Endothelial cell of umbilical vein (primary cell): ENCODE data around the gene ERCC1. TPM values are rescaled to one million over a fixed set of nuclear protein-coding genes. Genes with fewer than 3 reads are reported as not detected.
A peak's percentile ranks its signal among the peaks of the same experiment; 100 is the strongest.

Source experiments
- BruUV-seq: library from RNA; stranded (reverse); fragments of 400-500 nt; replicated peaks from 2 replicates; lab custom pipeline; 2021; lab: Mats Ljungman, UMichigan
- CTCF ChIA-PET: fragments of 300-600, 350-600 bp; sonication (Branson Sonifier 250); formaldehyde crosslinking; loops from one replicate; lab custom pipeline; 2021; ENCODE audit warnings: antibody characterized with exemption, inconsistent platforms; lab: Charles Lee
- POLR2A ChIA-PET: fragments of 300-600, 350-600 bp; sonication (Branson Sonifier 250); formaldehyde crosslinking; loops from one replicate; lab custom pipeline; 2021; ENCODE audit warnings: antibody characterized with exemption, inconsistent platforms; lab: Charles Lee
- DNase-seq: peaks from one replicate; pipeline ENCODE4 v3.0.0-alpha.2; 2011; ENCODE audit warnings: low read depth, low spot score
- FAIRE-seq: peaks from 2 replicates; lab custom pipeline; 2011; peaks lifted over from hg19 to GRCh38; lab: Jason Lieb, UNC
- H2AFZ ChIP-seq: 2 replicates; pipeline ENCODE4 v1.6.0; 2012; ENCODE audit warnings: low read depth, low read length, control low read depth, inconsistent platforms
- H3K27ac ChIP-seq: 2 replicates; pipeline ENCODE4 v1.5.1; 2011; ENCODE audit warnings: low read depth, mild to moderate bottlenecking, control low read depth, low read length, moderate library complexity; ENCODE audit not compliant: insufficient read depth
- H3K27me3 ChIP-seq, 2 experiments: 2 replicates each; pipeline versions ENCODE4 v1.6.0 to v1.6.1; 2011; ENCODE audit warnings: low read length in 2 of 2, mixed read lengths in 1 of 2; ENCODE audit not compliant: control insufficient read depth in 2 of 2, insufficient read depth in 2 of 2
- H3K36me3 ChIP-seq, 2 experiments: 2 replicates in 1 of 2; 3 replicates in 1 of 2; pipeline ENCODE4 v1.5.1; 2011; ENCODE audit warnings: low read length in 2 of 2, mild to moderate bottlenecking in 1 of 2, moderate library complexity in 1 of 2; ENCODE audit not compliant: control insufficient read depth in 2 of 2, insufficient read depth in 2 of 2; ENCODE audit errors: extremely low read depth in 1 of 2
- H3K4me1 ChIP-seq: 3 replicates; pipeline ENCODE4 v1.5.1; 2011; ENCODE audit warnings: mild to moderate bottlenecking, low read length; ENCODE audit not compliant: control insufficient read depth, insufficient read depth; ENCODE audit errors: extremely low read depth
- H3K4me2 ChIP-seq: 2 replicates; pipeline ENCODE4 v1.6.1; 2011; ENCODE audit warnings: low read length, control low read depth, mixed read lengths; ENCODE audit not compliant: insufficient read depth
- H3K4me3 ChIP-seq, 3 experiments: fragments of 200-600 bp in 1 of 3; sonication (generic), shearing (Covaris generic) in 1 of 3; replicated peaks in 1 of 3; 2 replicates each; pipeline ENCODE4 v1.5.1; 2011 to 2016; ENCODE audit warnings: control low read depth in 3 of 3, low read length in 3 of 3, mild to moderate bottlenecking in 2 of 3, inconsistent platforms in 1 of 3, low read depth in 1 of 3, moderate library complexity in 1 of 3; ENCODE audit not compliant: insufficient read depth in 1 of 3
- H3K79me2 ChIP-seq: 2 replicates; pipeline ENCODE4 v1.6.0; 2012; ENCODE audit warnings: low read length, inconsistent platforms; ENCODE audit not compliant: control insufficient read depth, insufficient read depth
- H3K9ac ChIP-seq: replicated peaks from 2 replicates; pipeline ENCODE3; 2011; ENCODE audit warnings: low read length, control low read depth; ENCODE audit not compliant: insufficient read depth; ENCODE audit errors: extremely low read depth
- H3K9me1 ChIP-seq: replicated peaks from 3 replicates; pipeline ENCODE4 v1.6.0; 2011; ENCODE audit warnings: mild to moderate bottlenecking, low read length; ENCODE audit not compliant: control insufficient read depth, insufficient read depth; ENCODE audit errors: extremely low read depth
- H3K9me3 ChIP-seq: replicated peaks from 2 replicates; pipeline ENCODE4 v1.5.1; 2012; ENCODE audit warnings: low read length, inconsistent platforms; ENCODE audit not compliant: control insufficient read depth, insufficient read depth
- H4K20me1 ChIP-seq: replicated peaks from 2 replicates; pipeline ENCODE3; 2011; ENCODE audit warnings: mild to moderate bottlenecking, low read length; ENCODE audit not compliant: control insufficient read depth, insufficient read depth; ENCODE audit errors: extremely low read depth
- CTCF ChIP-seq, 2 donors: IDR thresholded peaks; 1 replicate in 1 of 2; 2 replicates in 1 of 2; pipeline ENCODE4 v1.5.1; 2011; ENCODE audit warnings: low read length in 2 of 2, mild to moderate bottlenecking in 2 of 2, moderate library complexity in 2 of 2, control low read depth in 1 of 2, inconsistent platforms in 1 of 2, low read depth in 1 of 2; ENCODE audit not compliant: insufficient read depth in 1 of 2; ENCODE audit errors: extremely low read depth in 1 of 2
- FOS ChIP-seq: IDR thresholded peaks from 2 replicates; pipeline ENCODE4 v1.6.1; 2011; ENCODE audit warnings: mild to moderate bottlenecking, low read length, moderate library complexity, borderline replicate concordance; ENCODE audit not compliant: insufficient read depth
- POLR2A ChIP-seq: IDR thresholded peaks from 2 replicates; pipeline ENCODE4 v1.6.1; 2012; ENCODE audit warnings: low read depth, mild to moderate bottlenecking, control low read depth, low read length
- POLR2AphosphoS5 ChIP-seq: IDR thresholded peaks from 2 replicates; pipeline ENCODE4 v1.6.1; 2012; ENCODE audit warnings: low read depth, mild to moderate bottlenecking, control low read depth, low read length, moderate library complexity; ENCODE audit not compliant: insufficient read depth
- dilution Hi-C: fragments of 300-500 bp; cut with MboI; formaldehyde crosslinking; loops from one replicate; pipeline ENCODE4 v1.15.0; 2019; ENCODE audit warnings: low sequenced_read_pairs; ENCODE audit not compliant: extremely low pct_ligation_motif_present
- intact Hi-C: fragments of 100-400 bp; cut with micrococcal nuclease; formaldehyde crosslinking; loops from one replicate; pipeline ENCODE4 v1.10.0; 2022
- polyA plus RNA-seq, 4 experiments: library from polyadenylated mRNA; depleted of rRNA in 3 of 4; stranded (reverse) in 3 of 4; unstranded in 1 of 4; fragments of >200 nt; gene quantifications; 2 replicates each; pipeline versions ENCODE4 v1.2.1 to v1.2.3, GENCODE V29; 2011 to 2012; ENCODE audit warnings: missing spikeins in 1 of 4
- total RNA-seq: library from RNA; stranded (reverse); gene quantifications from 2 replicates; pipeline ENCODE4 v1.2.3, GENCODE V29; 2021

The ERCC1 gene
- total and polyA plus RNA-seq, 2 donors (not counting 3 experiments of a cell fraction or from before 2014, with no cell fraction given), result 81.8 to 126 TPM

DNA sequence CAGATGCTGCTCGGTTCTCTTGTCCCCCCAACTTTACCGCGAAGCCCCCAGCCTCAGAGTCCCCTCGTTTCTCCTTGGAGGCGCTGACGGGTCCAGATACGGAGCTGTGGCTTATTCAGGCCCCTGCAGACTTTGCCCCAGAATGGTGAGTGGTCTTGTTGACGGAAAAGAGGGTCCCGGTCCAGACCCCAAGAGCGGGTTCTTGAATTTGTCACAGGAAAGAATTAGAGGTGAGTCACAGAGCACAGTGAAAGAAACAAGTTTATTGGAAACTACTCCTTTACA, 16.7 kb downstream of the ERCC1 start:
- FAIRE-seq (peak; percentile 73), DNase-seq (no peak)
- Histone ChIP-seq H3K9me1 (no peaks in the 10 kb centered on the region), H3K4me3 (peak overlapping the region; percentile 63 to 83 (median 81)), H3K4me2 (peak overlapping the region; percentile 56), H3K79me2 (peaks cover 51% of the 10 kb centered on the region), H3K9me3 (no peaks in the 10 kb centered on the region), H4K20me1 (no peaks in the 10 kb centered on the region), H3K36me3 (no peaks in the 10 kb centered on the region), H3K4me1 (peaks cover 25% of the 10 kb centered on the region), H3K27ac (no peak overlapping the region), H3K27me3 (no peaks in the 10 kb centered on the region), H2AFZ (no peak overlapping the region), H3K9ac (peak overlapping the region; percentile 82)
- intact Hi-C loops (no loop called here), dilution Hi-C loops (no loop called here)
- POLR2A ChIA-PET, result no interaction called here
- BruUV-seq, result no TSS peak
- TF ChIP-seq POLR2A, result peak; percentile 34
- TF ChIP-seq CTCF (IDR thresholded peaks at IDR 0.05; ENCODE audit: extremely low read depth in 1 of 2, insufficient read depth in 1 of 2, low read depth in 1 of 2, low read length in 2 of 2), result no peak
- peak; percentile 49 for TF ChIP-seq FOS
- TF ChIP-seq POLR2AphosphoS5, result peak; percentile 28
- CTCF ChIA-PET, result interaction anchor here (1.5 to 2.1 kb wide), 2 partner anchors 33 to 72 kb away, joined by 6 to 10 read pairs; no protein-coding TSS in a partner anchor
